Heart left ventricle (tissue), 13 donors: Measurements from ENCODE around the gene POU2AF2.

Experiments used
- POLR2A ChIP-seq, 2 donors: fragments of 450-650 bp; IDR thresholded peaks; one replicate each; pipeline ENCODE4 v1.6.1; 2017; ENCODE audit warnings: antibody characterized with exemption in 2 of 2, mild to moderate bottlenecking in 2 of 2, moderate library complexity in 2 of 2
- TF ChIP-seq, protein P1 (sequence below), 12 donors: fragments of 200-600 bp; sonication (generic) in 4 of 12; IDR thresholded peaks; one replicate each; pipeline versions ENCODE4 v1.5.0 to v1.8.0; 2018 to 2022; ENCODE audit warnings: antibody characterized with exemption in 12 of 12, mild to moderate bottlenecking in 5 of 12
- donor health status: ischemic (EF 13 %, LVEDD 7.1; RV severe dilation, severe dysfunction).
- donor health status: DM: no; HTN: yes; CAD: no.
- donor health status: DM: no; HTN: no; CAD: no.
- donor health status: ischemic (EF 25% LVEDD 6.9; RV normal size, moderate dysfunction).
- donor health status: ischemic (EF 25% LVEDD 5.7; RV mildly dilated, moderate dysfunction).
- donor health status: ischemic (EF 35%, LVEDD 5.7; RV mildly dilated, moderate dysfunction).
- donor health status: nonischemic (EF 11% LVEDD 7.7; RV severe dilation, severe dysfunction).
- donor health status: DM: yes; HTN: yes; CAD: no.
- donor health status: PGD.
- donor health status: ischemic (EF 29% LVEDD 5.4; RV normal size, mild dysfunction).
- donor health status: nonischemic (EF 23%, LVEDD 6.1; RV moderate dilation, normal function).

DNA sequence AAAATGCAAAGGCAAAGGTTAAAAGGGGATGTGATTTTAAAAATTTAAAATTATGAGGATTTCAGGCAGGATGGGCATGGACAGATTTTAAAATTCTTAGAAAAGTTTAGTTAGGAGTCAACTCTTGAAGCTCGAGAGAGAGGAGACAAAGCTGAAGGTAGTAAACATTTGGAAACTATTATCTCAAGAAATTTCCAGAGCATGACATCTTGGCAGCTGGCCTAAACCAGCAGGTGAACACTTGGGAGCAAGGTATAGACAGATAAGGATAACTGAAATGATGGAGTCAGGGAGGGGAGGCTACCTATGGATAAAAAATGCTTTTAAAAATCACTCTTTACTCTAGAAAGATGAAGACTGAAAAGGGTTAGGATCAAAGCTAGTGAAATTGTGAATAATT, 66.6 kb downstream of the POU2AF2 start:
- TF ChIP-seq, protein P1, sequence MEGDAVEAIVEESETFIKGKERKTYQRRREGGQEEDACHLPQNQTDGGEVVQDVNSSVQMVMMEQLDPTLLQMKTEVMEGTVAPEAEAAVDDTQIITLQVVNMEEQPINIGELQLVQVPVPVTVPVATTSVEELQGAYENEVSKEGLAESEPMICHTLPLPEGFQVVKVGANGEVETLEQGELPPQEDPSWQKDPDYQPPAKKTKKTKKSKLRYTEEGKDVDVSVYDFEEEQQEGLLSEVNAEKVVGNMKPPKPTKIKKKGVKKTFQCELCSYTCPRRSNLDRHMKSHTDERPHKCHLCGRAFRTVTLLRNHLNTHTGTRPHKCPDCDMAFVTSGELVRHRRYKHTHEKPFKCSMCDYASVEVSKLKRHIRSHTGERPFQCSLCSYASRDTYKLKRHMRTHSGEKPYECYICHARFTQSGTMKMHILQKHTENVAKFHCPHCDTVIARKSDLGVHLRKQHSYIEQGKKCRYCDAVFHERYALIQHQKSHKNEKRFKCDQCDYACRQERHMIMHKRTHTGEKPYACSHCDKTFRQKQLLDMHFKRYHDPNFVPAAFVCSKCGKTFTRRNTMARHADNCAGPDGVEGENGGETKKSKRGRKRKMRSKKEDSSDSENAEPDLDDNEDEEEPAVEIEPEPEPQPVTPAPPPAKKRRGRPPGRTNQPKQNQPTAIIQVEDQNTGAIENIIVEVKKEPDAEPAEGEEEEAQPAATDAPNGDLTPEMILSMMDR (IDR thresholded peaks at IDR 0.05): no peak
- no peak for TF ChIP-seq POLR2A (IDR thresholded peaks at IDR 0.05)
